ENCODE measurements around the gene PIH1D2.

GRCh38 chr11:112058103-112058502, 15.7 kb downstream of the PIH1D2 start:
- TF ChIP-seq, protein P1, sequence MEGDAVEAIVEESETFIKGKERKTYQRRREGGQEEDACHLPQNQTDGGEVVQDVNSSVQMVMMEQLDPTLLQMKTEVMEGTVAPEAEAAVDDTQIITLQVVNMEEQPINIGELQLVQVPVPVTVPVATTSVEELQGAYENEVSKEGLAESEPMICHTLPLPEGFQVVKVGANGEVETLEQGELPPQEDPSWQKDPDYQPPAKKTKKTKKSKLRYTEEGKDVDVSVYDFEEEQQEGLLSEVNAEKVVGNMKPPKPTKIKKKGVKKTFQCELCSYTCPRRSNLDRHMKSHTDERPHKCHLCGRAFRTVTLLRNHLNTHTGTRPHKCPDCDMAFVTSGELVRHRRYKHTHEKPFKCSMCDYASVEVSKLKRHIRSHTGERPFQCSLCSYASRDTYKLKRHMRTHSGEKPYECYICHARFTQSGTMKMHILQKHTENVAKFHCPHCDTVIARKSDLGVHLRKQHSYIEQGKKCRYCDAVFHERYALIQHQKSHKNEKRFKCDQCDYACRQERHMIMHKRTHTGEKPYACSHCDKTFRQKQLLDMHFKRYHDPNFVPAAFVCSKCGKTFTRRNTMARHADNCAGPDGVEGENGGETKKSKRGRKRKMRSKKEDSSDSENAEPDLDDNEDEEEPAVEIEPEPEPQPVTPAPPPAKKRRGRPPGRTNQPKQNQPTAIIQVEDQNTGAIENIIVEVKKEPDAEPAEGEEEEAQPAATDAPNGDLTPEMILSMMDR (conservative IDR thresholded peaks at IDR 0.05; ENCODE audit: low read depth, low read length), result no peak
- TF ChIP-seq SMC3 (IDR thresholded peaks at IDR 0.05; ENCODE audit: low read depth, low read length) (no peak), POLR2A (IDR thresholded peaks at IDR 0.05; ENCODE audit: low read depth, low read length) (no peak)
